ENCODE measurements around the gene CUBN.

DNA sequence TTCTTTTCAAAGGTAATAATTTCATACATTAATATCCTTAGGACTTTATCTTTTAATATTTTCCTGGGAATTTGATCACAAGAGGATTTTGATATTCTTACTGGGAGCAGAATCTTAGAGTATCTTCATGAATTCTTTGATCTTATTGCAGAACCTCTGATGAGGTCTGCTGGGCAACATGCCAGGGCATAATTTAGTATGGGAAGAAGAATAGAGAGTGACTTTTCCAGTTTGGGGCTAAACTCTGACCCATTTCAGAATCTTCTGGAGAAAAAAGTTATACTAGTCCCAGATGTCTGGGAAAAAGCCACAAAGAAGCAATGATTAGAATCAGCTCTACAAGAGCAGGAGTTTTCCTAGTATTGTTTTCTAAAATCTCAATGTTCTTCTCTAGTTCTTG is 284.4 kb downstream of the CUBN start:
- TF ChIP-seq, protein P1, sequence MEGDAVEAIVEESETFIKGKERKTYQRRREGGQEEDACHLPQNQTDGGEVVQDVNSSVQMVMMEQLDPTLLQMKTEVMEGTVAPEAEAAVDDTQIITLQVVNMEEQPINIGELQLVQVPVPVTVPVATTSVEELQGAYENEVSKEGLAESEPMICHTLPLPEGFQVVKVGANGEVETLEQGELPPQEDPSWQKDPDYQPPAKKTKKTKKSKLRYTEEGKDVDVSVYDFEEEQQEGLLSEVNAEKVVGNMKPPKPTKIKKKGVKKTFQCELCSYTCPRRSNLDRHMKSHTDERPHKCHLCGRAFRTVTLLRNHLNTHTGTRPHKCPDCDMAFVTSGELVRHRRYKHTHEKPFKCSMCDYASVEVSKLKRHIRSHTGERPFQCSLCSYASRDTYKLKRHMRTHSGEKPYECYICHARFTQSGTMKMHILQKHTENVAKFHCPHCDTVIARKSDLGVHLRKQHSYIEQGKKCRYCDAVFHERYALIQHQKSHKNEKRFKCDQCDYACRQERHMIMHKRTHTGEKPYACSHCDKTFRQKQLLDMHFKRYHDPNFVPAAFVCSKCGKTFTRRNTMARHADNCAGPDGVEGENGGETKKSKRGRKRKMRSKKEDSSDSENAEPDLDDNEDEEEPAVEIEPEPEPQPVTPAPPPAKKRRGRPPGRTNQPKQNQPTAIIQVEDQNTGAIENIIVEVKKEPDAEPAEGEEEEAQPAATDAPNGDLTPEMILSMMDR (IDR thresholded peaks at IDR 0.05; ENCODE audit: insufficient read depth, low read depth, low read length): no peak
- TF ChIP-seq EZH2 (IDR thresholded peaks at IDR 0.05; ENCODE audit: insufficient read depth, low read length): no peak

Measured in astrocyte (in vitro differentiated cells and primary cell).